Calu3 (cell line): Measurements from ENCODE around the gene PRAMEF26. TPM values are rescaled to one million over a fixed set of nuclear protein-coding genes. Genes with fewer than 3 reads are reported as not detected.
"Not testable (repeated sequence)": the region's sequence is repeated elsewhere in the genome, so short reads cannot be mapped to it uniquely, and the experiment has no call there.

Source experiments
- Bru-seq: library from RNA; stranded (reverse); fragments of 400-500 nt; gene quantifications from one replicate; lab custom pipeline; 2021; lab: Mats Ljungman, UMichigan
- BruChase-seq, 2 experiments: library from RNA; stranded (reverse); fragments of 400-500 nt; gene quantifications; one replicate each; lab custom pipeline; 2021; lab: Mats Ljungman, UMichigan
- BruUV-seq: library from RNA; stranded (reverse); fragments of 400-500 nt; replicated peaks from 2 replicates; lab custom pipeline; 2021; lab: Mats Ljungman, UMichigan
- CTCF ChIA-PET: fragments of 300-600 bp; sonication (Branson Sonifier 250); formaldehyde crosslinking; loops from one replicate; lab custom pipeline; 2022; ENCODE audit warnings: antibody characterized with exemption; lab: Charles Lee
- DNase-seq: peaks from one replicate; pipeline ENCODE4 v3.0.0; 2022
- H3K27ac Mint-ChIP-seq: one replicate; pipeline ENCODE4 v1.8.0; 2022; ENCODE audit warnings: mixed read lengths; ENCODE audit not compliant: unreplicated experiment
- H3K27me3 Mint-ChIP-seq: one replicate; pipeline ENCODE4 v1.8.0; 2022; ENCODE audit warnings: mixed read lengths; ENCODE audit not compliant: unreplicated experiment
- H3K36me3 Mint-ChIP-seq: one replicate; pipeline ENCODE4 v1.8.0; 2022; ENCODE audit warnings: mild to moderate bottlenecking, moderate library complexity, mixed read lengths; ENCODE audit not compliant: insufficient read depth, unreplicated experiment
- H3K4me1 Mint-ChIP-seq: one replicate; pipeline ENCODE4 v1.8.0; 2022; ENCODE audit warnings: mild to moderate bottlenecking, low read depth, mixed read lengths; ENCODE audit not compliant: unreplicated experiment
- H3K4me3 Mint-ChIP-seq: one replicate; pipeline ENCODE4 v1.8.0; 2022; ENCODE audit warnings: mild to moderate bottlenecking, low read depth, moderate library complexity, mixed read lengths; ENCODE audit not compliant: unreplicated experiment
- H3K9me3 Mint-ChIP-seq: one replicate; pipeline ENCODE4 v1.8.0; 2022; ENCODE audit warnings: low read depth, mixed read lengths; ENCODE audit not compliant: unreplicated experiment
- intact Hi-C: fragments of 100-400 bp; cut with micrococcal nuclease; formaldehyde crosslinking; loops from one replicate; pipeline ENCODE4 v1.10.0; 2022; ENCODE audit not compliant: unreplicated experiment
- long read RNA-seq: library from polyadenylated mRNA; stranded (forward); transcript quantifications from one replicate; pipeline ENCODE4 v2.0.0, GENCODE V29; 2022
- total RNA-seq: library from RNA; stranded (reverse); gene quantifications from 2 replicates; pipeline ENCODE4 v1.2.3, GENCODE V29; 2022

Gene PRAMEF26
- not detected in 2 replicates for total RNA-seq
- Bru-seq, nascent RNA, result not detected
- BruChase-seq, experiment 1, labeled RNA remaining after a 6-hour chase, result not detected
- not detected for BruChase-seq, experiment 2, labeled RNA remaining after a 2-hour chase
- long read RNA-seq, result 0 reads

DNA sequence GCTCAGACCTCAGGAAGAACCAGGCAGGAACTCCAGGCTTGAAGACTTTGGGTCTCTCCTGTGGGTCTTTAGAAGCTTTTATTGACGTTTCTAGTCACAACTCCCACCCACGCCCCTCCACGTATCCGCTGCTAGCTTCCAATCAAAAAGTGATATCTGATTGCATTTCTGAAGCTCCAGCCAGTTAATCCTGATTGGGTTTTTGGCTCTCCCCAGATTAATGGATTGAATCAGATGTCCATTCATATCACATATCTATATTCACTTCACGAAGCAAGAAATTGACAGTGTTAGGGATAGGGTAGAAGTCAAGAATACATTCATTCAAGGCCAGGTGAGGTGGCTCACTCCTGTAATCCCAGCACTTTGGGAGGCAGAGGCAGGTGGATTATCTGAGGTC is at the start of gene PRAMEF26:
Gene PRAMEF26, minus strand, starts transcription at position 101 of the 400 bp plus-strand sequence. CDS start 2,914 bp downstream, outside the sequence.
- H3K4me1 Mint-ChIP-seq, H3K4me3 Mint-ChIP-seq, DNase-seq, intact Hi-C loops, BruUV-seq, H3K9me3 Mint-ChIP-seq, H3K36me3 Mint-ChIP-seq, H3K27me3 Mint-ChIP-seq, H3K27ac Mint-ChIP-seq, CTCF ChIA-PET: not testable (repeated sequence)

DNA sequence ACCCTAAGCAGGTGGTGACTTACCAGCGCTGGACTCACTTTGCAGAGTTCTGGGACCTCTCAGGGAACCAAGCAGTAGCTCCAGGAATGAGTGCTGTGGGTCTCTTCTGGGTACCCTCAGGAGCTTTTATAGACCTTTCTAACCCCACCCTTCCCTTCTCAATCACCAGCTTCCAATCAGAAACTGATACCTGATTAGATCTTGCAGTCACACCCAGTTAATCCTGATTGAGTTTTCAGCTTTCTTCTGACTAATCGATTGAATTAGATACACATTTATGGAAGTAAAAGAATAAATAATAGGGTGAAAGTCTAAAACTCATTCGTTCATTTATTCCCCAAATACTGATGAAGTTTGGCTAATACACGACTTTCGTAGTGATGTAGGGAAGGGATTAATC is 45.5 kb upstream of the PRAMEF26 start, which contains the start of gene PRAMEF13:
Gene PRAMEF13, minus strand, starts transcription at position 101 of the 400 bp plus-strand sequence. CDS start 1,820 bp downstream, outside the sequence.
- H3K4me3 Mint-ChIP-seq, H3K27ac Mint-ChIP-seq, H3K27me3 Mint-ChIP-seq, H3K9me3 Mint-ChIP-seq, BruUV-seq, DNase-seq, H3K36me3 Mint-ChIP-seq, H3K4me1 Mint-ChIP-seq, intact Hi-C loops, CTCF ChIA-PET: not testable (repeated sequence)

DNA sequence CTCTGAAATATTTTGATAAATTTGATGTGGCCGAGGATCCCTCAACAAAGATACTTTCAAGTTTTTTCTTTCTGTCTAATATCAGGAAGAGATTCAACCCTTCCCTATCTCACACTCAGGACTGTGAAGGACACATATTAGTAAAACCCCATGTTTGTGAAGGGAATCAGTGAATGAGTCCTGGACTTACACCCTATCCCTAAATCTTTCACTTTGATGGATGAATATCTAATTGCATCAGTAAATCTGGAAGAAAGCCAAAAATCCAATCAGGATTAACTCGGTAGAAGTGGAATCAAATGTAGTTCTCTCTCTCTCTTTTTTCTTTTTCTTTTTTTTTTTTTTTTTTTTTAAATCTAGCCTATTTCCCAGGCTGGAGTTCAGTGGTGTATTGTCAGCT is 15.7 kb upstream of the PRAMEF26 start, which contains the start of gene PRAMEF9:
Gene PRAMEF9, plus strand, starts transcription at position 301 of the 400 bp plus-strand sequence. CDS start 3,433 bp downstream, outside the sequence.
- intact Hi-C loops, H3K27me3 Mint-ChIP-seq, H3K4me1 Mint-ChIP-seq, H3K9me3 Mint-ChIP-seq, H3K27ac Mint-ChIP-seq, CTCF ChIA-PET, H3K4me3 Mint-ChIP-seq, BruUV-seq, H3K36me3 Mint-ChIP-seq, DNase-seq: not testable (repeated sequence)

DNA sequence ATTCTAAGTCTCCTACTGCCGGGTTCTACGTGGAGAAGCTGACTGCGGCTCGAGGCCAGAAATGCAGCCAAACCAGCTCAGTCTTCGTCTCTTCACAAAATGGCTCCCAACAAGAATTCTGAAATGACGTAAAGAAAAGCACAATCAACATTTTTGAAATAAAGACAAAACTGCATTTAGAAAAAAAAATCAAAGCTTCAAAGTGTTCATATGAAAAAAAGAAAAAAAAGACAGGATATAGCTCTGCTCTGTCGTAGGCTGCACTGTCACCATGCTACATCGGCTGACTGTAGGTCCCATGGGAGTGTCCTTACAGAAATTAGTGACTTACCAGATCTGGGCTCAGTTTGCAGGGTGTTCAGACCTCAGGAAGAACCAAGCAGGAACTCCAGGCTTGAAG is 9.7 kb upstream of the PRAMEF26 start, which contains the start of gene HNRNPCL4:
Gene HNRNPCL4, minus strand, starts transcription at position 101 of the 400 bp plus-strand sequence. CDS start 164 bp downstream, outside the sequence.
- H3K4me1 Mint-ChIP-seq, CTCF ChIA-PET: not testable (repeated sequence)

DNA sequence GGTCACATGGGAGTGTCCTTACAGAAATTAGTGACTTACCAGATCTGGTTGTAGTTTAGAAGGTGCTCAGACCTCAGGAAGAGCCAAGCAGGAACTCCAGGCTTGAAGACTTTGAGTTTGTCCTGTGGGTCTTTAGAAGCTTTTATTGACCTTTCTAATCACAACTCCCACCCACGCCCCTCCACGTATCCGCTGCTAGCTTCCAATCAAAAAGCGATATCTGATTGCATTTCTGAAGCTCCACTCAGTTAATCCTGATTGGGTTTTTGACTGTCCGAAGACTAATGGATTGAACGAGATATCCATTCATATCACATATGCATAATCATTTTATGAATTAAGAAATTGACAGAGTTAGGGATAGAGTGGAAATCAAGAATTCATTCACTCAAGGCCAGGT is 39.1 kb downstream of the PRAMEF26 start, which contains the start of gene HNRNPCL2:
Gene HNRNPCL2, minus strand, starts transcription at position 101 of the 400 bp plus-strand sequence. CDS start 454 bp downstream, outside the sequence.
- H3K9me3 Mint-ChIP-seq, CTCF ChIA-PET, H3K27me3 Mint-ChIP-seq, H3K4me1 Mint-ChIP-seq, H3K4me3 Mint-ChIP-seq, H3K27ac Mint-ChIP-seq, H3K36me3 Mint-ChIP-seq, BruUV-seq, intact Hi-C loops, DNase-seq: not testable (repeated sequence)

More for the DNA sequence above, 9.7 kb upstream of the PRAMEF26 start, which contains the start of gene HNRNPCL4:
- H3K4me3 Mint-ChIP-seq, intact Hi-C loops, H3K36me3 Mint-ChIP-seq, H3K27ac Mint-ChIP-seq, DNase-seq, H3K27me3 Mint-ChIP-seq, H3K9me3 Mint-ChIP-seq, BruUV-seq: not testable (repeated sequence)

Other genes with a start within 250 kb of the PRAMEF26 start
- gene PRAMEF7, start 239.4 kb downstream of the PRAMEF26 start, total RNA-seq, result not detected in 2 replicates
- not detected in 2 replicates for gene PRAMEF6, start 208.4 kb downstream of the PRAMEF26 start, total RNA-seq
- not detected in 2 replicates for gene PRAMEF27, start 99.4 kb downstream of the PRAMEF26 start, total RNA-seq
- gene HNRNPCL3, start 95.2 kb downstream of the PRAMEF26 start, total RNA-seq, result not detected in 2 replicates
- not detected in 2 replicates for gene PRAMEF25, start 85.2 kb downstream of the PRAMEF26 start, total RNA-seq
- gene HNRNPCL2, start 39.2 kb downstream of the PRAMEF26 start, total RNA-seq, result not detected in 2 replicates
- not detected in 2 replicates for gene HNRNPCL4, start 9.6 kb upstream of the PRAMEF26 start, total RNA-seq
- not detected in 2 replicates for gene PRAMEF9, start 15.8 kb upstream of the PRAMEF26 start, total RNA-seq
- not detected in 2 replicates for gene PRAMEF13, start 45.4 kb upstream of the PRAMEF26 start, total RNA-seq
- not detected in 2 replicates for gene PRAMEF18, start 70.1 kb upstream of the PRAMEF26 start, total RNA-seq
- gene PRAMEF5, start 98.2 kb upstream of the PRAMEF26 start, total RNA-seq, result not detected in 2 replicates
- gene PRAMEF8, start 129.1 kb upstream of the PRAMEF26 start, total RNA-seq, result not detected in 2 replicates
- gene PRAMEF33, start 147.5 kb upstream of the PRAMEF26 start, total RNA-seq, result not detected in 2 replicates
- gene PRAMEF15, start 159.6 kb upstream of the PRAMEF26 start, total RNA-seq, result not detected in 2 replicates
- not detected in 2 replicates for gene PRAMEF14, start 191.1 kb upstream of the PRAMEF26 start, total RNA-seq
- gene PRAMEF19, start 215.9 kb upstream of the PRAMEF26 start, total RNA-seq, result not detected in 2 replicates
- not detected in 2 replicates for gene PRAMEF17, start 233.6 kb upstream of the PRAMEF26 start, total RNA-seq